Mesenchymal stem cell (in vitro differentiated cells and primary cell): ENCODE results near the gene DCUN1D2.

Experiments used
- DNase-seq: peaks from one replicate; pipeline ENCODE4 v3.0.0-alpha.2; 2013
- H2AFZ ChIP-seq: one replicate; pipeline ENCODE4 v1.6.1; 2013; ENCODE audit warnings: low read depth, mild to moderate bottlenecking, control low read depth, inconsistent platforms, low read length, moderate library complexity
- H2AK5ac ChIP-seq: 2 replicates; pipeline ENCODE4 v1.6.1; 2013; ENCODE audit warnings: low read length, moderate library complexity, mild to moderate bottlenecking, inconsistent platforms; ENCODE audit not compliant: severe bottlenecking
- H2BK120ac ChIP-seq: one replicate; pipeline ENCODE4 v1.6.1; 2013; ENCODE audit warnings: low read depth, mild to moderate bottlenecking, inconsistent platforms, low read length, moderate library complexity
- H2BK12ac ChIP-seq, 2 experiments: one replicate each; pipeline ENCODE4 v1.6.1; 2013; ENCODE audit warnings: inconsistent platforms in 2 of 2, low read length in 2 of 2, mild to moderate bottlenecking in 2 of 2, moderate library complexity in 2 of 2, control low read depth in 1 of 2
- H2BK15ac ChIP-seq: one replicate; pipeline ENCODE4 v1.6.1; 2013; ENCODE audit warnings: mild to moderate bottlenecking, low read depth, inconsistent platforms; ENCODE audit not compliant: poor library complexity, severe bottlenecking
- H2BK5ac ChIP-seq: 2 replicates; pipeline ENCODE4 v1.6.1; 2013; ENCODE audit warnings: low read depth, mild to moderate bottlenecking, low read length, control low read depth, inconsistent platforms; ENCODE audit not compliant: poor library complexity, severe bottlenecking
- H3K14ac ChIP-seq, 2 experiments: one replicate each; pipeline ENCODE4 v1.6.1; 2013; ENCODE audit warnings: inconsistent platforms in 2 of 2, low read length in 2 of 2, control low read depth in 1 of 2, mild to moderate bottlenecking in 1 of 2, moderate library complexity in 1 of 2
- H3K18ac ChIP-seq, 2 experiments: one replicate each; pipeline ENCODE4 v1.6.1; 2013; ENCODE audit warnings: inconsistent platforms in 2 of 2, low read length in 2 of 2, control low read depth in 1 of 2, low read depth in 1 of 2, mild to moderate bottlenecking in 1 of 2
- H3K23ac ChIP-seq, 2 experiments: one replicate each; pipeline ENCODE4 v1.6.1; 2013; ENCODE audit warnings: inconsistent platforms in 2 of 2, low read length in 2 of 2, mild to moderate bottlenecking in 2 of 2, moderate library complexity in 2 of 2, control low read depth in 1 of 2
- H3K27ac ChIP-seq: 2 replicates; pipeline ENCODE4 v1.5.1; 2013; ENCODE audit warnings: mild to moderate bottlenecking, moderate library complexity, low read length, control low read depth, inconsistent platforms; ENCODE audit not compliant: poor library complexity, severe bottlenecking
- H3K27me3 ChIP-seq, 2 experiments: 2 replicates each; pipeline versions ENCODE4 v1.6.1 to v1.7.0; 2013; ENCODE audit warnings: low read length in 2 of 2, mild to moderate bottlenecking in 2 of 2, moderate library complexity in 2 of 2, control low read depth in 1 of 2, inconsistent platforms in 1 of 2; ENCODE audit not compliant: control insufficient read depth in 1 of 2, insufficient read depth in 1 of 2
- H3K36me3 ChIP-seq, 2 experiments: 2 replicates each; pipeline versions ENCODE4 v1.6.1 to v1.7.0; 2013; ENCODE audit warnings: low read length in 2 of 2, control low read depth in 1 of 2, inconsistent platforms in 1 of 2, low read depth in 1 of 2, mild to moderate bottlenecking in 1 of 2; ENCODE audit not compliant: insufficient read depth in 2 of 2, control insufficient read depth in 1 of 2
- H3K4ac ChIP-seq, 2 experiments: one replicate each; pipeline ENCODE4 v1.6.1; 2013; ENCODE audit warnings: inconsistent platforms in 2 of 2, low read length in 2 of 2, mild to moderate bottlenecking in 2 of 2, moderate library complexity in 2 of 2, control low read depth in 1 of 2, low read depth in 1 of 2
- H3K4me1 ChIP-seq: 2 replicates; pipeline ENCODE4 v1.6.1; 2013; ENCODE audit warnings: low read depth, low read length, control low read depth; ENCODE audit not compliant: control insufficient read depth, insufficient read depth
- H3K4me2 ChIP-seq: 2 replicates; pipeline ENCODE4 v1.6.1; 2013; ENCODE audit warnings: low read length, mild to moderate bottlenecking, inconsistent platforms; ENCODE audit not compliant: poor library complexity, severe bottlenecking
- H3K4me3 ChIP-seq, 2 experiments: 2 replicates each; pipeline versions ENCODE4 v1.5.1 to v1.7.0; 2013; ENCODE audit warnings: low read length in 2 of 2, mild to moderate bottlenecking in 2 of 2, control low read depth in 1 of 2, low read depth in 1 of 2; ENCODE audit not compliant: insufficient read depth in 1 of 2
- H3K79me1 ChIP-seq: replicated peaks from 2 replicates; pipeline ENCODE4 v1.6.1; 2013; ENCODE audit warnings: mild to moderate bottlenecking, control low read depth, low read length, inconsistent platforms; ENCODE audit not compliant: poor library complexity, severe bottlenecking
- H3K9ac ChIP-seq: 2 replicates; pipeline ENCODE4 v1.7.0; 2013; ENCODE audit warnings: mild to moderate bottlenecking, low read length, moderate library complexity
- H3K9me3 ChIP-seq: 2 replicates; pipeline ENCODE4 v1.7.0; 2013; ENCODE audit warnings: mild to moderate bottlenecking, low read length; ENCODE audit not compliant: control insufficient read depth
- H4K8ac ChIP-seq: one replicate; pipeline ENCODE4 v1.6.1; 2013; ENCODE audit warnings: inconsistent platforms, mild to moderate bottlenecking, low read length, moderate library complexity
- H4K91ac ChIP-seq: one replicate; pipeline ENCODE4 v1.6.1; 2013; ENCODE audit warnings: mild to moderate bottlenecking, low read length, inconsistent platforms
- WGBS: methylation state at CpG from one replicate; pipeline ENCODE4 v1.1.7; 2013; ENCODE audit warnings: mixed read lengths; 5-methylcytosine and 5-hydroxymethylcytosine counted together

DCUN1D2 gene

GRCh38 chr13:113446488-113446854 lies 44.0 kb downstream of the DCUN1D2 start:
- Histone ChIP-seq H4K8ac (no peak overlapping the region), H3K4ac (no peak overlapping the region), H2BK12ac (no peak overlapping the region), H3K79me1 (no peaks in the 10 kb centered on the region), H4K91ac (no peak overlapping the region), H2AK5ac (no peak overlapping the region), H3K4me2 (no peak overlapping the region), H3K4me1 (peaks cover 31% of the 10 kb centered on the region), H3K14ac (no peak overlapping the region), H2BK15ac (no peak overlapping the region), H2AFZ (no peak overlapping the region), H3K23ac (no peak overlapping the region), H3K18ac (no peak overlapping the region), H3K9ac (no peak overlapping the region), H3K27ac (no peak overlapping the region), H3K4me3 (no peak overlapping the region), H3K36me3 (peaks cover 15 to 21% of the 10 kb centered on the region in 2 experiments), H3K9me3 (peaks cover 7% of the 10 kb centered on the region), H2BK120ac (no peak overlapping the region), H3K27me3 (no peaks in the 10 kb centered on the region), H2BK5ac (no peak overlapping the region)
- WGBS: 90% methylated on average over 9 of the region's 9 CpGs
- DNase-seq: no peak

DNA sequence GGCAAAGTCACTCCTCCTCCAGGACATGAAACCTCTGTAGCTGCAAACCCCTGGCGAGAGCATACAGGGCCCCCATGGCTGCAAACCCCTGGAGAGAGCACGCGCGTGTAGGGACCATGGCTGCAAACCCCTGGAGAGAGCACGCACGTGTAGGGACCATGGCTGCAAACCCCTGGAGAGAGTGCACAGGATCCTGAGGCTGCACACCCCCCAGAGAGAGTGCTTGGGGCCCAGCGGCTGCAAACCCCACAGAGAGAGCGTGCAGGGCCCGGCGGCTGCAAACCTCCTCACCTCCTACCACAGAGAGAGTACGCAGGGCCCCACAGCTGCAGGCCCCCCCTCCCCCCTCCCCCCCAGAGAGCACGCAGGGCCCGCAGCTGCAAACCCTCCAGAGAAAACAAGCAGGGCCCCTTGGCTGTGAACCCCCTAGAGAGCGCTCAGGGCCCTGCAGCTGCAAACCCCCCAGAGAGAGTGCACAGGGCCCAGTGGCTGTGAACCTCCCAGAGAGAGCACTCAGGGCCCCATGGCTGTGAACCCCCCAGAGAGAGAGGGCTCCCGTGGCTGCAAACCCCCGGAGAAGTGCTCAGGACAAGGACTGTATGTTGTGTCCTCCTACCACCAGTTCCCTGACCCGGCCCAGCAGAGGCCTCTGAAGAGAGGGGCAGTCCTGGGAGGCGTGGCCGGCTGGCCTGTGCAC lies 44.6 kb downstream of the DCUN1D2 start:
- no peak overlapping the region for H2BK12ac ChIP-seq

DNA sequence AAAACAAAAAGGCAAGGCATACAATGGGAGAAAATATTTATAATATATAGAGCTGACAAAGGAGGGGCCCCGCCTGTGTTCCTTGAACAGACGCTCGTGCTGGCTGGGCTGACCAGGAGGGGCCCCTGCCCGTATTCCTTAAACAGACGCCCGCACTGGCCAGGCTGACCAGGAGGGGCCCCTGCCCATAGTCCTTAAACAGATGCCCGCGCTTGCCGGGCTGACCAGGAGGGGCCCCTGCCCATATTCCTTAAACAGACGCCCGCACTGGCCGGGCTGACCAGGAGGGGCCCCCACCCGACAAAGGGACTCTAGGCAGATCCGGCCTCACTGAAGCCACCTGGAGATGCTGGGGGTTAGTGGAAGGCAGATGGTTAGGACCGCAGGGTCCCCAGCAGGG lies 46.5 kb downstream of the DCUN1D2 start:
- H3K23ac ChIP-seq: no peak overlapping the region
- no peak overlapping the region for H2BK5ac ChIP-seq
- H3K4ac ChIP-seq: no peak overlapping the region
- H3K9me3 ChIP-seq: peaks cover 7% of the 10 kb centered on the region
- no peak overlapping the region for H3K27ac ChIP-seq
- H3K4me3 ChIP-seq: no peak overlapping the region
- no peak overlapping the region for H2BK12ac ChIP-seq
- H3K18ac ChIP-seq: no peak overlapping the region
- peaks cover 31% of the 10 kb centered on the region for H3K4me1 ChIP-seq
- no peak overlapping the region for H2BK15ac ChIP-seq
- no peak for DNase-seq
- peak overlapping the region; percentile 54 for H2AK5ac ChIP-seq
- no peak overlapping the region for H3K9ac ChIP-seq
- 98% methylated on average over 15 of the region's 15 CpGs for WGBS
- H3K36me3 ChIP-seq: peaks cover 8 to 21% of the 10 kb centered on the region in 2 experiments
- no peaks in the 10 kb centered on the region for H3K27me3 ChIP-seq
- no peak overlapping the region for H2BK120ac ChIP-seq
- H4K8ac ChIP-seq: no peak overlapping the region
- no peak overlapping the region for H4K91ac ChIP-seq
- no peak overlapping the region for H2AFZ ChIP-seq
- H3K4me2 ChIP-seq: no peak overlapping the region
- H3K79me1 ChIP-seq: no peaks in the 10 kb centered on the region
- no peak overlapping the region for H3K14ac ChIP-seq

More for the DNA sequence above, 44.6 kb downstream of the DCUN1D2 start:
- Histone ChIP-seq H2AFZ (no peak overlapping the region), H3K23ac (no peak overlapping the region), H3K9ac (no peak overlapping the region), H2AK5ac (no peak overlapping the region), H2BK15ac (no peak overlapping the region), H3K9me3 (peaks cover 7% of the 10 kb centered on the region), H4K91ac (no peak overlapping the region), H3K4me2 (peak overlapping the region; percentile 55), H3K4me1 (peaks cover 31% of the 10 kb centered on the region), H3K4me3 (no peak overlapping the region), H2BK5ac (no peak overlapping the region), H3K36me3 (peaks cover 15 to 21% of the 10 kb centered on the region in 2 experiments), H3K14ac (no peak overlapping the region), H3K4ac (no peak overlapping the region), H3K79me1 (no peaks in the 10 kb centered on the region), H3K27me3 (no peaks in the 10 kb centered on the region), H4K8ac (no peak overlapping the region), H3K27ac (no peak overlapping the region), H3K18ac (no peak overlapping the region), H2BK120ac (no peak overlapping the region)
- no peak for DNase-seq
- 86% methylated on average over 17 of the region's 19 CpGs for WGBS

DNA sequence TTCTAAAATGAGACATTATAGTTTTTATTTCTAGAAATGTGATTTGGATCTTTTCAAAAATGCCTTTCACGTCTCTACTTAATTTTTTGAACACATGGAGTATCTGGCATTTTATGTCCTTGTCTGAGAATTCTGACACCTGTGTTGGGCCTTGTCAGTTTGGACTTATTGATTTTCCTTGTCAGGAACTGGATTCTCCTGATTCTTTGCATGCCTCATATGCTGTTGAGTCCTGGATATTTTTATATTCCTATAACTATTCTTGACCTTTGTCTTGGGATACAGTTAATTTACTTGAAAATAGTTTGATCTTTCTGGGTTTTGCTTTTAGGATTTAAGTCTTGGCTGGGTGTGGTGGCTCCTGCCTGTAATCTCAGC lies 47.5 kb downstream of the DCUN1D2 start:
- Histone ChIP-seq H3K23ac (no peak overlapping the region), H2BK5ac (no peak overlapping the region), H4K91ac (no peak overlapping the region), H2BK120ac (no peak overlapping the region), H3K9me3 (peaks cover 7% of the 10 kb centered on the region), H3K27ac (no peak overlapping the region), H3K9ac (no peak overlapping the region), H3K4ac (no peak overlapping the region), H3K18ac (no peak overlapping the region), H2AK5ac (no peak overlapping the region), H4K8ac (no peak overlapping the region), H3K4me2 (no peak overlapping the region), H3K4me1 (peaks cover 28% of the 10 kb centered on the region), H2BK15ac (no peak overlapping the region), H2BK12ac (no peak overlapping the region), H3K79me1 (no peaks in the 10 kb centered on the region), H3K36me3 (peaks cover 8 to 21% of the 10 kb centered on the region in 2 experiments), H3K14ac (no peak overlapping the region), H3K27me3 (no peaks in the 10 kb centered on the region), H3K4me3 (no peak overlapping the region), H2AFZ (no peak overlapping the region)
- 100% methylated on average over 1 of the region's 1 CpG for WGBS
- DNase-seq: no peak
